Caki2 (cell line): ENCODE measurements around the gene ZNF621. TPM values are rescaled to one million over a fixed set of nuclear protein-coding genes. Genes with fewer than 3 reads are reported as not detected.

ENCODE experiments used
- DNase-seq: peaks from one replicate; pipeline ENCODE4 v3.0.0-alpha.2; 2015; ENCODE audit warnings: low read depth
- in situ Hi-C: cut with HindIII; loops from 2 replicates; pipeline ENCODE4 v1.10.0; 2016; ENCODE audit warnings: low sequenced_read_pairs, low pct_unique_long_range_greater_than_20kb, mixed read lengths
- total RNA-seq: library from RNA; depleted of rRNA; stranded (reverse); fragments of >200 nt; shearing (Covaris generic); gene quantifications from 2 replicates; pipeline ENCODE4 v1.2.3, GENCODE V29; 2014; ENCODE audit warnings: low replicate concordance; rRNA removed

Gene ZNF621
- total RNA-seq: 1.5 and 6.9 TPM in 2 replicates

GRCh38 chr3:40524568-40525285 lies at the start of gene ZNF621:
Gene ZNF621 (plus strand): TSS chr3:40524960. CDS start chr3:40525841, 881 bp downstream.
- in situ Hi-C loops: no loop called here
- peak; percentile 80 for DNase-seq

DNA sequence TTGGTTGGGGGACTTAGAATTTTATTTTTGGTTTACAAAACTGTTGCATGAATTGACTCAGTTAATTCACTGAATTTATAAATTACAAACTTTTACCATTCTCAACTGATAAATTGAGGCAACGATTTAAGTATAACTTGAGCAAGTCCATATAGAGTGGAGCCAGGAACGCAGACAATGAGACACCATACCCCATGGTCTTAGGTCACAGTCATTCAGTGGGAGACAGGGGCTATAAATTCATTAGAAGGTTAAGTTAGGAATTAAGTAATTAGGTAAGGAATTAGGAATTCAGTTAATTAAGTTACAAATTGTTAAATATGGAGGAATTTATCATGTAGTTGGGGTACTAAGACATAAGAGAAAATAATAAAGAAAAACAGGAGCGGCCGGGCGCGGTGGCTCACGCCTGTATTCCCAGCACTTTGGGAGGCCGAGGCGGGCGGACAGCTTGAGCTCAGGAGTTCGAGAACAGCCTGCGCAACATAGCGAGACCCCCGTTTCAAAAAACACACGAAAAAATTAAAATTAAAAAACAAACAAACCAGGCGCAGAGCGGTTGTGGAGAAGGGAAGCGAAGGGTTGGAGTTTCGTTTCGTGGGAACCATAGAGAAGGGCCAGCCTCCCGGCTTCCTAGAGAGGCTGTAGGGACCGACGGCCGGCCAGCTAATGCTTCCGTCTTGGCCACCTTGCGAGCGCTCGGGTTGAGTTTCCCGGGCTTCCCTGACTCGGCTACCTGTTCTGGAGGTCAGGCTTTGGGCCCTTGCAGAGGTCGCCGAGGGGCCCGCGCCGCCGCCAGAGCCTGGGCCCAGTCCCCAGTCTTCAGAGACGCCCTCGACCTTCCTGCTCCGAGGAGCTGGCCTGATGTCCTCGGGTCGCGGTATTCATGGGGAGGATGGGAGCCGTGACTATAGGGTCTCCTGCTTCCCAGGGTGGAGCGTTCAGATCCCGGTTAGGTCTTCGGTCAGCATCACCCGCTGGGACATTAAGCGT lies 48.0 kb upstream of the ZNF621 start, which contains the start of gene ZNF619:
ZNF619 (plus strand) TSS at position 645 of the 993 bp plus-strand sequence. CDS start 858 bp downstream, outside the sequence.
- peak; percentile 67 for DNase-seq

DNA sequence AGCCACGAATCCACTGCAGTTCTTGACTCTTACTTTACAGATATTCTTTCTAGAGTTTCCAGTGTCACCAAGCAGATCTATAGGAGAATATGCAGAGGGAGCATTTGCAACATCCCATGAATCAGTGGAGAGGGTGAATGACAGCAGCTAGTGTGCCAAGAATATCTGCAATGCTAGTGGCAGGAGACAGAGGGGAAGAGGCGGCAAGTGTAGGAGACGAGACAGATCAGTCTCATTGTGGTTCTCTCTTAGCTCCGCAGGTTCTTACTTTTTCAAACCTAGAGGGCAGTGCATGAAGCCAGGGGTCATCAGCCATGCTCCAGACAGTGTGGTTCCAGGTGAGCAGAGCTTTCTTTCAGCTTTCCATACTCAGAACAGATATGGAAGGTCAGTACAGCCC lies 47.1 kb upstream of the ZNF621 start:
- in situ Hi-C loops: no loop called here
- no peak for DNase-seq

More for the DNA sequence above, 48.0 kb upstream of the ZNF621 start, which contains the start of gene ZNF619:
- in situ Hi-C loops: no loop called here

- in situ Hi-C loops: no loop called here
- no peak for DNase-seq
These were observed 37.6 kb upstream of the ZNF621 start for GRCh38 chr3:40487172-40487571.

DNA sequence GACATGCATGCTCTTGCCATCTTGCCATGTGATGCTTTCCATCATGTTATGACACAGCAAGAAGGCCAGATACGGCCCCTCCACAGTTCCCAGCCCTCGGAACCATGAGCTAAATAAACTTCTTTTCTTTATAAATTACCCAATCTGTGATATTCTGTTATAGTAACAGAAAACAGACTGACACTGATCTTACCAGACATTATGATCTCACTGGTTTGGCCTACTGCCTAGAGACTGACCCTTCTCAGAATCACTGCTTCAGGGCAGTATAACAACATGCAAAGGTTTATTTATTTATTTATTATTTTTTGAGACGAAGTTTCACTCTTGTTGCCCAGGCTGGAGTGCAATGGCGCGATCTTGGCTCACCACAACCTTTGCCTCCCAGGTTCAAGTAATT lies 33.8 kb upstream of the ZNF621 start:
- no peak for DNase-seq
- in situ Hi-C loops: no loop called here

DNA sequence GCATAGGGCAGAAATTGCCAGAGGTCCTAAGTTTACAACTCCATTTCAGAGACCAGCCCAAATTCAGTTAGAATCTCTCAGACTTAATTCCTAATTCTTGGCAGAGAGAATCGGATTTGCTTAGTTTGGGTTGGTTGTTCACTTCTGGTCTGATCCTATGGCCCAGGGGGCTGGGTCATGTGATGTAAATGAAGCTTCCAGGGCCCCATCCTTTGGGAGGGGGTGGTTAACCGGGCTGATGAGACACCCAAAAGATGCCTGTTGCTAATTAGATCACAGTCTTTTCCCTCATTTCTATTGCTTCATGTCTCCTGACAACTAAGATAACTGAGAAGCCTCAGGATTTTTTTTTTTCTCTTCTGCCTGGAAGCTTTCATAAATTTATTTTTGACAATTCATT lies 30.1 kb upstream of the ZNF621 start:
- in situ Hi-C loops: no loop called here
- no peak for DNase-seq

DNA sequence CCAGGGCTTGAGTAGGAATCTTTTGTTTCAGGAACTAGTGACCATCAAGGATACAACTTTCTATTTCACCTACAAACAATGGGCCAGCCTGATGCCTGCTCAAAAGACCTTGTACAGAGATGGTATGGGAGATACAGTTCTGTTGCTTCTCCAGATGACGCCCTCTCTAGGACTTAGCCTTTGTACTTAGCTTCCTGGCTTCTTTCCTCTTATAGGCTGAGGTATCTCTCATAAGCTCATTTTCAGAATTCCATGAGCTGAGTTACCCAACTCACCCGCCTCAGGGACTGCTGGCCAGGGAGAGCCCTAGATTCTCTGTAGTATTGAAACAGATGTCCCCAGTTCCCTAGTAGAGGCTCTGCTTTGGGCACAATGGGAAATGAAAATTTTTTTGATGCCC lies 27.5 kb upstream of the ZNF621 start:
- DNase-seq: no peak
- in situ Hi-C loops: no loop called here

- no peak for DNase-seq
- in situ Hi-C loops: no loop called here
These were observed 24.8 kb upstream of the ZNF621 start for GRCh38 chr3:40499952-40500351.

DNA sequence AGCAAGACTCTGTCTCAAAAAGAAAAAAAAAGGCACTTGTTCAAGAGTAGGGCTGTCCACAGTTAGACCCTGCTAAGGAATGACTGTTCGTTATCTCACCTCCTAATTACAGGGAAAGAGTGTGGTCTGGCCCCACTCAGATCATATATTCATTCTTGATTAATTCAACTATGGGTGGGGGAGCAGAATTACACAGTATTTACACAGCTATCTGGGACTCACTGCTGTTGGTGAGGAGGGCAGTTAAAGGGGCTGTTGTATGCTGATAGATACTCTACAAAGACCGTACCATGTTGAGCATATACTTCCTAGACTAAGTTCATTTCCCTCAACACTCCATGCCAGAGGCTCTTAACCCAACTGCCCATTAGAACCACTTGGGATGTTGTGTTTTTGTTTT lies 22.7 kb upstream of the ZNF621 start:
- in situ Hi-C loops: no loop called here

GRCh38 chr3:40504636-40505430 lies 19.9 kb upstream of the ZNF621 start:
- in situ Hi-C loops: no loop called here

More for the DNA sequence above, 22.7 kb upstream of the ZNF621 start:
- DNase-seq: no peak

DNA sequence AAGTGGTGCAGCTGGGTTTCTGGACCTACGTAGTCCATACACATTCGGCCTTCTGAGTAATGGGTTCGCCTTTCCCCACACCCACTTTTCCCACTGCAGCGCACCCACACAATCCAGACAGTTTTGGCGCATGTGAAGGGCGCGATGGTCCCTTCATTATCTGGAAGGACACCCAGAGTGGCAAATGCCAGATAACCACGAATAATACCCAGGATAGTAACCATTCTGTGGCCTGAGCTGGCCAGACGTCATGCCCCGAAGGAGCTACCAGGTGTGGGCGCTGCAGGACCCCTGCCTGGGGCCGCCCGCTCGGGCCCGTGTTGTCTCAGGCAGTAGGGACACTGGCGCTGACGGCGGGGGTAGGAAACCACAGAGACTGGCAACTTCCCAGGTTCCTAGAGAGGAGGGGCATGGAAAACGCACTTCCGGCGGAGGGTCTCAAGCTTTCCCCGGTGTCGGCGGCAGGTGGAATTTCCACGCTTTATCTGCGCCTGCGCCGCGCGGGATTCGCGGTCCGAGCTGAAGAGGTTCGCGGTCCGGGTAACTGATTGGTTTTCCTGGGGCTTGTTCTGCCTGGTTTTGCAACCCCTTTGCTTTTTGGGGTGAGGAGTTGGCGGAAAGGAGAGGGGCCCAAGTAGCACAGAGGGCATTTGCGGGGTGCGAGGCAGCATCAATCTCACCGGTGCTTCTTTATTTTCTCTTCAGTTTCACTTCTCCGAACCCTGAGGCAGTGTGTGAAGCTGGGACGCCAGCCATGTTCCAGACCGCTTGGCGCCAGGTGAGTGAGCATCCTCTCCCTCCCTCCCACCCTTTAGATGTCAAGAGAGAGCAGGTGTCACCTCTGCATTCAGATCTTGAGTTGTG lies 18.9 kb upstream of the ZNF621 start, which contains the start of gene ZNF620:
ZNF620 (plus strand) TSS at position 441 of the 864 bp plus-strand sequence; CDS start at position 755, 314 bp downstream.
- DNase-seq: peak; percentile 71

More at GRCh38 chr3:40504636-40505430, 19.9 kb upstream of the ZNF621 start:
- peak; percentile 78 for DNase-seq

GRCh38 chr3:40511031-40511718 lies 13.6 kb upstream of the ZNF621 start:
- DNase-seq: no peak
- in situ Hi-C loops: no loop called here

More for the DNA sequence above, 18.9 kb upstream of the ZNF621 start, which contains the start of gene ZNF620:
- in situ Hi-C loops: no loop called here

GRCh38 chr3:40516201-40516600 lies 8.6 kb upstream of the ZNF621 start:
- DNase-seq: no peak
- in situ Hi-C loops: no loop called here

GRCh38 chr3:40518067-40518466 lies 6.7 kb upstream of the ZNF621 start:
- in situ Hi-C loops: no loop called here
- no peak for DNase-seq

GRCh38 chr3:40518848-40519247 lies 5.9 kb upstream of the ZNF621 start:
- DNase-seq: no peak
- in situ Hi-C loops: no loop called here

DNA sequence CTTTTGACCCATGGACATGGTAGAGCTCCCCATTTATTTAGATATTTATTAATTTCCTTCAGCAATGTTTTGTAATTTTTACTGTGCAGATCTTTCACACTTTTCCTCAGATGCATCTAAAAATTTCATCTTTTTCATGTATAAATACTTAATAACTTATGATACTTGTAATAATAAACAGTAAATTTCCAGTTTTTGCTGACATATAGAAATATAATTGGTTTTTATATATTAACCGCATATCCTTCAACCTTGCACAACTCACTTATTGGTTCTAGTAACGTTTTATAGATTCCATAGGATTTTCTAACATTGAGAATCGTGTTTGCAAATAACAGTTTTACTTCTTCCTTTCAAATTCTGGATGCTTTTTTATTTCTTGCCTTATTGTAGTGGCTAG lies 3.5 kb upstream of the ZNF621 start:
- no peak for DNase-seq
- in situ Hi-C loops: no loop called here

DNA sequence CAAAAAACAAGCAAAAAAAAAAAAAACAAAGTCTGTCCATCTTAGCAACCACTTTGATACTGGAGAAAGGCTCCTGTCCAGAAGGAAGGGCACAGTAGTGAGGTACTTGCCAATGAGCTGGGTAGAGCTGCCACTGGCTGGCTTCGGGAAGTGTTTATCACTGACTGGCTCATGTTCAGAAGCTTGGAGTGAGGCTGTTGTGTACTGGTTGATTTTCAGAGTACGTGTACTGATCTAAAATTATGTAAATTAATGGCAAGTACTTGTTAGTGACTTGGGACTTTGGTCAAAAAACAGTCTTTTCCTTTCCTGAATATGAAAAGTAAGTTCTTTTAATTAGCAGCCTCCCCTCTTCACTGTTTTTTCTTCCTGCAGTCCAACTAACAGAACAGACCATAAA lies 979 bp upstream of the ZNF621 start:
- DNase-seq: no peak
- in situ Hi-C loops: no loop called here
